PC-3 (cell line): ENCODE results near the gene ASB7.

Source experiments
- CTCF ChIP-seq: fragments of 300-600 bp; sonication (generic); conservative IDR thresholded peaks from 2 replicates; pipeline ENCODE4 v1.5.1; 2017; ENCODE audit warnings: antibody characterized with exemption, low read depth, mild to moderate bottlenecking, low read length
- EZH2 ChIP-seq: fragments of 300-600 bp; sonication (generic); IDR thresholded peaks from one replicate; pipeline ENCODE4 v1.6.1; 2017; ENCODE audit warnings: antibody characterized with exemption, mild to moderate bottlenecking, low read length; ENCODE audit not compliant: unreplicated experiment
- EZH2phosphoT487 ChIP-seq: fragments of 300-600 bp; sonication (generic); IDR thresholded peaks from 2 replicates; pipeline ENCODE4 v1.6.1; 2018; ENCODE audit warnings: mild to moderate bottlenecking, antibody characterized with exemption, low read length, borderline replicate concordance

GRCh38 chr15:100690032-100690794 lies 87.8 kb downstream of the ASB7 start:
- no peak for TF ChIP-seq EZH2phosphoT487
- TF ChIP-seq CTCF, result no peak
- TF ChIP-seq EZH2, result no peak
